Measurements from ENCODE around the gene MDC1.

DNA sequence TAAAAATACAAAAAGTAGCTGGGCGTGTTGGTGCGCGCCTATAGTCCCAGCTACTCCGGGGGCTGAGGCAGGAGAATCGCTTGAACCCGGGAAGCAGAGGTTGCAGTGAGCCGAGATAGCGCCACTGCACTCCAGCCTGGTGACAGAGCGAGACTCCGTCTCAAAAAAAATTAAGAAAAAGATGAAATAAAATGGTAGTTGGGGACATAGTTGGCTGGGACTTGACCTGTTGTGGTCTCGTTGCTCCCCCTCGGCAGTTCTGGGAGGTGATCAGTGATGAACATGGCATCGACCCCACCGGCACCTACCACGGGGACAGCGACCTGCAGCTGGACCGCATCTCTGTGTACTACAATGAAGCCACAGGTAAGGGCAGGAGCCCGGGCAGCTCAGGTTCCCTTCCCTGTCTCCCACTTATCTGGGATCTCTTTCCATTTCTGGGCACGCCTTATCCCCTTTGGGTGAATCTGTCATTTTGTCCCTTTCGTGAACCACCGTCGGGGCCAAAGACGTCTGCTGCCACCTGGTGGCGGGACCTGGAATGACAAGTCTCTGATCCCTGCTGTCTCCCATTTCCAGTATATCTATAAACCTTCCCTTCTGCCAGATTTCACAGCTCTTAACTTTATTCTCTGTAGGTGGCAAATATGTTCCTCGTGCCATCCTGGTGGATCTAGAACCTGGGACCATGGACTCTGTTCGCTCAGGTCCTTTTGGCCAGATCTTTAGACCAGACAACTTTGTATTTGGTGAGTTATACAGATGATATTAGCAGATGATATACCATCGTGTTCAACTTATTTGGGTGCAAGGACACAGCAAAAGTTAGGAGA, 5.4 kb upstream of the MDC1 start:
- TF ChIP-seq POLR2A (IDR thresholded peaks at IDR 0.05) (no peak), CTCF (IDR thresholded peaks at IDR 0.05) (peak; percentile 96 to 99 (median 98)), POLR2AphosphoS5 (IDR thresholded peaks at IDR 0.05) (peak; percentile 65), EP300 (IDR thresholded peaks at IDR 0.05) (no peak)

All from gastroesophageal sphincter (tissue), 3 donors.